ENCODE data around the gene EXOSC10. TPM values are rescaled to one million over a fixed set of nuclear protein-coding genes. Genes with fewer than 3 reads are reported as not detected.

Gene EXOSC10
- total RNA-seq, 1 donor from 2014 or later = 38.7 TPM

- DNase-seq (ENCODE audit: low spot score in 2 of 2) = no peak
- H3K27ac ChIP-seq = no peak overlapping the region
- peaks cover 84 to 97% of the 10 kb centered on the region in 2 donors for H3K36me3 ChIP-seq
- no peaks in the 10 kb centered on the region for H3K4me1 ChIP-seq
- intact Hi-C loops (cut with DNase I) = no loop called here
- no peaks in the 10 kb centered on the region for H3K27me3 ChIP-seq
- H3K4me3 ChIP-seq = no peak overlapping the region
- H3K9me3 ChIP-seq = no peaks in the 10 kb centered on the region
- no peak for TF ChIP-seq CTCF (IDR thresholded peaks at IDR 0.05)
These were observed 26.9 kb upstream of the EXOSC10 start for GRCh38 chr1:11126569-11126968.

GRCh38 chr1:11125931-11126330 lies 26.3 kb upstream of the EXOSC10 start:
- no peak for DNase-seq (ENCODE audit: low spot score in 2 of 2)
- Histone ChIP-seq H3K27ac (no peak overlapping the region), H3K4me3 (no peak overlapping the region), H3K4me1 (no peaks in the 10 kb centered on the region), H3K27me3 (no peaks in the 10 kb centered on the region), H3K36me3 (peaks cover 82 to 97% of the 10 kb centered on the region in 2 donors), H3K9me3 (no peaks in the 10 kb centered on the region)
- TF ChIP-seq CTCF (IDR thresholded peaks at IDR 0.05) = no peak
- intact Hi-C loops (cut with DNase I) = no loop called here

GRCh38 chr1:11124965-11125364 lies 25.3 kb upstream of the EXOSC10 start:
- Histone ChIP-seq H3K27me3 (no peaks in the 10 kb centered on the region), H3K27ac (no peak overlapping the region), H3K4me3 (no peak overlapping the region), H3K9me3 (no peaks in the 10 kb centered on the region), H3K36me3 (peaks cover 83 to 91% of the 10 kb centered on the region in 2 donors), H3K4me1 (no peaks in the 10 kb centered on the region)
- DNase-seq (ENCODE audit: low spot score in 2 of 2) = no peak
- TF ChIP-seq CTCF (IDR thresholded peaks at IDR 0.05) = no peak
- intact Hi-C loops (cut with DNase I) = no loop called here

GRCh38 chr1:11116318-11116717 lies 16.6 kb upstream of the EXOSC10 start:
- no peak for TF ChIP-seq CTCF (IDR thresholded peaks at IDR 0.05)
- DNase-seq (ENCODE audit: low spot score in 2 of 2) = no peak
- H3K36me3 ChIP-seq = peaks cover 69 to 70% of the 10 kb centered on the region in 2 donors
- H3K27ac ChIP-seq = no peak overlapping the region
- no peak overlapping the region for H3K4me3 ChIP-seq
- intact Hi-C loops (cut with DNase I) = no loop called here
- no peaks in the 10 kb centered on the region for H3K4me1 ChIP-seq
- no peaks in the 10 kb centered on the region for H3K9me3 ChIP-seq
- no peaks in the 10 kb centered on the region for H3K27me3 ChIP-seq

- DNase-seq (ENCODE audit: low spot score in 2 of 2) = no peak
- Histone ChIP-seq H3K4me3 (no peak overlapping the region), H3K4me1 (no peaks in the 10 kb centered on the region), H3K9me3 (no peaks in the 10 kb centered on the region), H3K36me3 (peaks cover 67 to 72% of the 10 kb centered on the region in 2 donors), H3K27ac (no peak overlapping the region), H3K27me3 (no peaks in the 10 kb centered on the region)
- no peak for TF ChIP-seq CTCF (IDR thresholded peaks at IDR 0.05)
- intact Hi-C loops (cut with DNase I) = no loop called here
These were observed 15.3 kb upstream of the EXOSC10 start for GRCh38 chr1:11114966-11115365.

Data from ascending aorta (tissue), 2 donors.